Activated T-cell treated with anti-CD3 and anti-CD28 coated beads, Interleukin-2, amount 50 U/mL, for 72 hours (primary cell): ENCODE data around the gene DQX1. TPM values are rescaled to one million over a fixed set of nuclear protein-coding genes. Genes with fewer than 3 reads are reported as not detected.

Experiments used
- ATAC-seq, 2 donors: fragments of 150-1000 bp; cut with Tn5 transposase; replicated peaks in 1 of 2; 2 replicates each; pipeline ENCODE4 v1.10.0; 2021; ENCODE audit warnings: moderate library complexity in 2 of 2, mild to moderate bottlenecking in 1 of 2
- DNase-seq, 2 donors: peaks; one replicate each; pipeline ENCODE4 v3.0.0; 2021 to 2022; ENCODE audit warnings: mixed read lengths in 1 of 2
- H3K27ac Mint-ChIP-seq: one replicate; pipeline ENCODE4 v1.8.0; 2022; ENCODE audit warnings: mild to moderate bottlenecking, moderate library complexity, mixed read lengths
- H3K27me3 Mint-ChIP-seq: one replicate; pipeline ENCODE4 v1.8.0; 2022; ENCODE audit warnings: low read depth, mixed read lengths
- H3K36me3 Mint-ChIP-seq, 2 donors: one replicate each; pipeline ENCODE4 v1.8.0; 2022; ENCODE audit warnings: mixed read lengths in 2 of 2, mild to moderate bottlenecking in 1 of 2; ENCODE audit not compliant: insufficient read depth in 2 of 2
- H3K4me1 Mint-ChIP-seq: one replicate; pipeline ENCODE4 v1.8.0; 2022; ENCODE audit warnings: low read depth, mixed read lengths
- H3K4me3 Mint-ChIP-seq, 2 donors: one replicate each; pipeline ENCODE4 v1.8.0; 2022; ENCODE audit warnings: mild to moderate bottlenecking in 2 of 2, mixed read lengths in 2 of 2, moderate library complexity in 2 of 2
- H3K9me3 Mint-ChIP-seq, 2 donors: one replicate each; pipeline ENCODE4 v1.8.0; 2022; ENCODE audit warnings: mixed read lengths in 2 of 2
- total RNA-seq, 2 donors: library from RNA; stranded (reverse); gene quantifications; one replicate each; pipeline ENCODE4 v1.2.3, GENCODE V29; 2022

Gene DQX1, protein sequence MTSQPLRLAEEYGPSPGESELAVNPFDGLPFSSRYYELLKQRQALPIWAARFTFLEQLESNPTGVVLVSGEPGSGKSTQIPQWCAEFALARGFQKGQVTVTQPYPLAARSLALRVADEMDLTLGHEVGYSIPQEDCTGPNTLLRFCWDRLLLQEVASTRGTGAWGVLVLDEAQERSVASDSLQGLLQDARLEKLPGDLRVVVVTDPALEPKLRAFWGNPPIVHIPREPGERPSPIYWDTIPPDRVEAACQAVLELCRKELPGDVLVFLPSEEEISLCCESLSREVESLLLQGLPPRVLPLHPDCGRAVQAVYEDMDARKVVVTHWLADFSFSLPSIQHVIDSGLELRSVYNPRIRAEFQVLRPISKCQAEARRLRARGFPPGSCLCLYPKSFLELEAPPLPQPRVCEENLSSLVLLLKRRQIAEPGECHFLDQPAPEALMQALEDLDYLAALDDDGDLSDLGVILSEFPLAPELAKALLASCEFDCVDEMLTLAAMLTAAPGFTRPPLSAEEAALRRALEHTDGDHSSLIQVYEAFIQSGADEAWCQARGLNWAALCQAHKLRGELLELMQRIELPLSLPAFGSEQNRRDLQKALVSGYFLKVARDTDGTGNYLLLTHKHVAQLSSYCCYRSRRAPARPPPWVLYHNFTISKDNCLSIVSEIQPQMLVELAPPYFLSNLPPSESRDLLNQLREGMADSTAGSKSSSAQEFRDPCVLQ
- total RNA-seq = 1 to 10 TPM; 1.5 to 1.9 TPM

DNA sequence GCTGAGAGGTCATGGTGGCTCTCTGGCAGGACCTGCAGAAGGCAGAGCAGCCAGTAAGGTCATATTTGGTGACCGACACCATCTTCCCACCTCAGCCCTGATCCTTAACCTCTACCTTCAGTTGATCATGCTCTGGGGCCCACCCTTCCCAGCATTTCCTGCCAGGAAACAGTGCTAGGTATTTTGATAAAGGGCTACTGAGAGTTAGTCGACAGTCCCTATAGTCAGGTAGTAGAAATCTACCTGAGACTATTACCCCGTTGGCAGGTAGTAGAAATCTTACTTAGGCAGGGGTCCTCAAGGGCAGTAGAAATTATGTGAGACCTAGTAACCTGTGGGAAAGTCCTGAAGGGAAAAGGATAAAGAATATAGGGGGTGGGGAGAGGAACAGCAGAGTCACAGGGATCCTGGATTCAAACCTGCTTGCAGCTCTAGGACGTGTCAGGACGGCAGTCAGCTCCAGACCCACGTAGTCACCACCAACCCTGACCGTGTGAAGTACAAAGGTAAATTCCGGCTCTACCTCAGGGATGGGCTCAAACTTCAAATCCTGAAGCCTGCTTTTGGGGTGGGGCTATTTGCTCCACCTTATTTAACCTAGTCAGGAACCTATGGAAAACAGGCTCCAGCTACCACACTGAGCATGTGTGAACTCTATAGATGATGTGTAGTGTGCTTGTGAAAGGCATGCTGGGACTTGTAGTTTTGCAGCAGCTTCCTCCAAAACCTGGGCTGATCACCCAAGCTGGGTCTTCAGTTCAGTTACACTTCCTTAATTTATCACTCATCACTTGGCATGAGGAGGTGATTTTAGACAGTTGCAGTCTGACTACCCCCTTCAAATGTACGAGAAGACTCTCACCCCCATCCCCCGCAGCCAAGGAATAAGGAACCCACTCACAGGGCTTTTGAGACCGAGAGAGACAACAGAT, at the start of gene DQX1:
Gene DQX1, minus strand, starts transcription at position 515 of the 932 bp plus-strand sequence. Its CDS starts 502 bp downstream, at position 13.
- DNase-seq (no peak), ATAC-seq (no peak)
- Mint-ChIP-seq H3K9me3 (peaks cover 0 to 3% of the 10 kb centered on the region in 2 donors), H3K27ac (no peak within 1 kb of the TSS), H3K36me3 (peaks cover 17 to 19% of the 10 kb centered on the region in 2 donors), H3K4me1 (peaks cover 23% of the 10 kb centered on the region), H3K27me3 (no peaks in the 10 kb centered on the region), H3K4me3 (peak within 1 kb of the TSS; percentile 36 to 53)

DNA sequence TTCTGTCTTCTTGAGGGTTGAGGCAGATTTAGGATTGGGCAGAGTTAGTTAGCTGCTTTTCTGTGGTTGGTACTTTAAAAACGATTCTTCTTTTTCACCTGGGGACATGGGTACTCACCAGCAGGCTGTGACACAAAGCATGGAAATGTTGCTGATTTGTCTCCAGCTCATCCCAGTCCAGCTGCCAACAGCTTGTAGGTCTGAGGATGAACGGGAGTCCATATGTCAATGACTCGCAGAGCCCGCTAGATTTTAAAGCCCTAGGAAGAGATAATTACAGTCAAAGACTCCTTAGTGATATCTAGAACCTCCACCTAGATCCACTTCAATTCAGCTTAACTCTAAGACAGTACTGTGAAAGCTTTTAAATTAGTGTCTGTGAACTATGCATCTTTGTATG, 49.3 kb upstream of the DQX1 start:
- peaks cover 0 to 2% of the 10 kb centered on the region in 2 donors for H3K9me3 Mint-ChIP-seq
- H3K4me1 Mint-ChIP-seq = peaks cover 37% of the 10 kb centered on the region
- no peaks in the 10 kb centered on the region for H3K36me3 Mint-ChIP-seq
- no peak overlapping the region for H3K27ac Mint-ChIP-seq
- ATAC-seq = no peak
- no peak overlapping the region for H3K4me3 Mint-ChIP-seq
- no peak for DNase-seq
- H3K27me3 Mint-ChIP-seq = no peaks in the 10 kb centered on the region

DNA sequence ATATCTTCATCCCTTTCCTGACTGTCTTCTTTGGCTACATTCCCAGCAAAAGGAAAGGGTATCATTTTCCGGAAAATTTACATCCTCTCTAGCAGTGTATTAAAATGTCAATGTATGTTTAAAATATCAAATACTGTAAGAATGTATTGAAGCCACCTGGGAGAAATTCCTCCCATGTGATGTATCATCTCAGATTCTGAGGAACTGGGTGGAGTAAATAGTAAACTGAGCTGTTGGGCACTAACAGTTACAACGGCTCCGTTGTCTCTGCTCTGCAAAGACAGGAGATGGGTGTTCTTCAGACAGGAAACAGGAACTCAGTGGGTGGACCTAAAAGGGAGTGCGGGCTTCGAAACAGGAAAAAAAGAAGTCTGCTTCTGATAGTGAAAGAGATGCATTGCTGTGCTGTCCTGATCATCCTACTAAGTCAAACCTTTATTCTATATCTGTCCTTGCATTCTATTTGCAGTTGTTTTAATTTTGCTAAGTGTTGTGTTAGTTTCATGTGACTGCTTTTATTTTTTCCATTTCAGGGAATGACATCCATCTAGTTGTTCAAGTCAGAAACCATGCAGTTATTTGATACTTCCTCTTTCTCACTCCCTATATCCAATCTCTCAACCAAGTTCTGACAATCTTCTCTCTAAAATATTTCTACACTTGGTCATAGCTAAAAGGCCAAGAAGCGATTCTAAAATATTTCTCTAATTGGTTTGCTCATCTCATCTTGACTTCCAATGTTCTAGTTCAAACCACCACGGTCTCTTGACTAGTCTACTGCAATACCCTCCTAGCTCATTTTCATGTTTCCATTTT, 47.9 kb upstream of the DQX1 start:
- peak overlapping the region; percentile 58 to 64 for H3K4me3 Mint-ChIP-seq
- H3K4me1 Mint-ChIP-seq = peaks cover 45% of the 10 kb centered on the region
- no peaks in the 10 kb centered on the region for H3K27me3 Mint-ChIP-seq
- no peaks in the 10 kb centered on the region for H3K36me3 Mint-ChIP-seq
- DNase-seq (peak; percentile 13 to 22), ATAC-seq (peak; percentile 20 to 39)
- peaks cover 0 to 2% of the 10 kb centered on the region in 2 donors for H3K9me3 Mint-ChIP-seq
- H3K27ac Mint-ChIP-seq = peak overlapping the region; percentile 43

DNA sequence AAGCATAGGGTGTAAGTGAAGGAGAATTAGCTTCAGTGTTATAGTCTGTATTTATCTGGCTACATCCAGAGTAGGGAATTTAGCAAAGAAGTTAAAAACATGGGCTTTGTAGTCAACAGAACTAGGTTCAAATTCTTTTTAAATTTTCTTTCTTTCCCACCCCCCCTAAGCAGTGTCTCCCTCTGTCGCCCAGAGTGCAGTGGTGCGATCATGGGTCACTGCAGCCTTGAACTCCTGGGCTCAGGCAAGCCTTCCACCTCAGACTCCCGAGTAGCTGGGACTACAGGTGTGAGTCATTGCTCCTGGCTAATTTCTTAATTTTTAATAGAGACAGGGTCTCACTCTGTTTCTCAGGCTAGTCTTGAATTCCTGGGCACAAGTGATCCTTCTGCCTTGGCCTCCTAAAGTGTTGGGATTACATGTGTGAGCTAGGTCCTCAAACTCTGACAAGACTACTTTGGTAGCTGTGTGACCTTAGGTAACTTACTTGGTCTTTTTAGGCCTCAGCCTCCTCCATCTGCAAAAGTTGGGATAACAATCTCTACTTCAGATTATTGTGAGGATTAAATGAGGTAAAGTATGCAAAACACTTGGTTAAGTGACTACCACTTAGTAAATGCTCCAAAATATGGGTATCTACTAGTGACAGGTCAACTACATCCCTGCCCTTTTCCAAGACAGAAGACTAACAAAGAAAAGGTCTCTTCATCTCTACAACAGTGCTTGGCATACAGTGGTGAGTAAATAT, 46.3 kb upstream of the DQX1 start:
- H3K27ac Mint-ChIP-seq = no peak overlapping the region
- no peak overlapping the region for H3K4me3 Mint-ChIP-seq

DNA sequence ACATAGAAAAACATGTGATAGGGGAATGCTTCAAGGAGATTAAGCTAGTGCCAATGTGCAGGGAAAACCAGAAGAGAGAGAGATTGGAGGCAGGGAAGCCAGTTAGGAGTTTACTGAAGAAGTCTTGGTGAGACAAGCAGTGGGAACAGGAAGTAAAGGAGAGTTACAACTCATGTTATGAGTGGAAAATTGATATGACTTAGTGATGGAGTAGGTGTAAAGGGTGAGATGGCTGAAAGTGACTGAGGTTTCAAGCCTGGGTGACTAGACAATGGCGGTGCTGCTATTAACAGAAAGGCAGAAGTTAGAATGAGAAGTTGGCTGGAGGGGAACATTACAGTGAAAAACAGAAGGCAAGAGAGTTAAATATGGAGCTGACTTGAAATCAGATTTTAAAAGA, 45.0 kb upstream of the DQX1 start:
- Mint-ChIP-seq H3K9me3 (peaks cover 0 to 2% of the 10 kb centered on the region in 2 donors), H3K27me3 (no peaks in the 10 kb centered on the region), H3K36me3 (no peaks in the 10 kb centered on the region), H3K4me3 (no peak overlapping the region), H3K27ac (no peak overlapping the region), H3K4me1 (peaks cover 50% of the 10 kb centered on the region)
- ATAC-seq (peak; percentile 86 to 90), DNase-seq (peak; percentile 34 to 37)

More for the DNA sequence above, 46.3 kb upstream of the DQX1 start:
- H3K9me3 Mint-ChIP-seq = peaks cover 0 to 2% of the 10 kb centered on the region in 2 donors
- no peak for DNase-seq
- H3K27me3 Mint-ChIP-seq = no peaks in the 10 kb centered on the region
- H3K4me1 Mint-ChIP-seq = peaks cover 49% of the 10 kb centered on the region
- no peaks in the 10 kb centered on the region for H3K36me3 Mint-ChIP-seq
- no peak for ATAC-seq

DNA sequence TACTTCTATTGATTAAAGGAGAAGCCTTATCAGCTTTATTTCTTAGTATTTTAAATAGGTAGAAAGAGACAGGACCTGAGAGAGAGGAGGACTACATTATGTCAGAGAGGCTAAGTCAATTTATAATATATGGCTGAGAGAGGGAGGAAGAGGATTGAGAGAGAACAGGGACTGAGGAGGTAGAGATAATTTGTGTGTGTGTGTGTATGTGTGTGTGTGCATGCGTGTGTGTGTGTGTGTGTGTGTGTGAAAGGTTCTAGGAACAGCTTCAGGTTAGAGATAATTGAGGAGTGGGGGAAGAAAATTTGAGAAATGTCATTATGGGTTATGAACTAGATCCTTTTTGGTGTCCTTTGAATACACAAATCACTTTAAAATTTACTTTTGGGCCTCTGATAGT, 43.7 kb upstream of the DQX1 start:
- no peak for DNase-seq
- no peaks in the 10 kb centered on the region for H3K36me3 Mint-ChIP-seq
- no peaks in the 10 kb centered on the region for H3K27me3 Mint-ChIP-seq
- no peak for ATAC-seq
- H3K4me1 Mint-ChIP-seq = peaks cover 53% of the 10 kb centered on the region
- H3K27ac Mint-ChIP-seq = no peak overlapping the region
- H3K9me3 Mint-ChIP-seq = peaks cover 0 to 1% of the 10 kb centered on the region in 2 donors
- H3K4me3 Mint-ChIP-seq = no peak overlapping the region

DNA sequence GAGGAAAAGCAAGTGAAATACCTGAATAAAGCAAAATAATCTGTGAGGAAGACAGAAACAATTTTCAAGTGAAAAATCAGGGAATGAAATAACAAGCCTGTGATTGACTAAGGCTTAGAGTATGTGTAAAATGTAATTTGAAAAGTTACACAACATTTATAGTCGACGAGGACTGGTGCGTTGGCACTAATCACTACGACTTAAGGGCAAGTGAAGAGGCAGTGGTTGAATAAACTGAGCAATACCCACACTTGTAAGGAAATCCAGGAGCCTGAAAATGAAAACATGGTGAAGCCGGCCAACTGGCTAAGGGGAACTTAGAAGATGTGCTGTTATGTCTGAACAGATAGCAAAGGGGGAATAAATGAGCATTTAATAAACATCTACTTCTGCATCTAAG, 41.9 kb upstream of the DQX1 start:
- DNase-seq = no peak
- H3K4me1 Mint-ChIP-seq = peaks cover 41% of the 10 kb centered on the region
- no peaks in the 10 kb centered on the region for H3K9me3 Mint-ChIP-seq
- H3K36me3 Mint-ChIP-seq = no peaks in the 10 kb centered on the region
- no peak overlapping the region for H3K27ac Mint-ChIP-seq
- peaks cover 11% of the 10 kb centered on the region for H3K27me3 Mint-ChIP-seq
- no peak overlapping the region for H3K4me3 Mint-ChIP-seq
- no peak for ATAC-seq

DNA sequence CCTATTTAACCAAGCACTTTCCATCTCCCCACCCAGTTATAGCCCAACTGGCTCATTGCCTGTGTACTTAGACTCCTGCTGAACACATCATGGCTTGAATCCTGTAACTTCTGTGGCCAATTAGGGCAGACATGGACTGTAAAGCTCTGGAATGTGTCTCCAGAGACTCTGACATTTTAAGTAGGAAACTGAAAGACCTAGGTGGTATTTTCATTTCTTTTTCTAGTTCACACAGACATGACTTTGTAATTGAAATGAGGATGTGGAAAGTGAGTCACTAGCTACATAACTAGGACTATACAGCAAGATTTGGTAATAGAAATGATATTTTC, 40.7 kb upstream of the DQX1 start:
- Mint-ChIP-seq H3K36me3 (no peaks in the 10 kb centered on the region), H3K4me1 (peaks cover 51% of the 10 kb centered on the region), H3K27ac (peak overlapping the region; percentile 16), H3K4me3 (peak overlapping the region; percentile 48 to 69), H3K27me3 (peaks cover 22% of the 10 kb centered on the region), H3K9me3 (no peaks in the 10 kb centered on the region)
- DNase-seq (no peak), ATAC-seq (peak; percentile 51 to 59)

DNA sequence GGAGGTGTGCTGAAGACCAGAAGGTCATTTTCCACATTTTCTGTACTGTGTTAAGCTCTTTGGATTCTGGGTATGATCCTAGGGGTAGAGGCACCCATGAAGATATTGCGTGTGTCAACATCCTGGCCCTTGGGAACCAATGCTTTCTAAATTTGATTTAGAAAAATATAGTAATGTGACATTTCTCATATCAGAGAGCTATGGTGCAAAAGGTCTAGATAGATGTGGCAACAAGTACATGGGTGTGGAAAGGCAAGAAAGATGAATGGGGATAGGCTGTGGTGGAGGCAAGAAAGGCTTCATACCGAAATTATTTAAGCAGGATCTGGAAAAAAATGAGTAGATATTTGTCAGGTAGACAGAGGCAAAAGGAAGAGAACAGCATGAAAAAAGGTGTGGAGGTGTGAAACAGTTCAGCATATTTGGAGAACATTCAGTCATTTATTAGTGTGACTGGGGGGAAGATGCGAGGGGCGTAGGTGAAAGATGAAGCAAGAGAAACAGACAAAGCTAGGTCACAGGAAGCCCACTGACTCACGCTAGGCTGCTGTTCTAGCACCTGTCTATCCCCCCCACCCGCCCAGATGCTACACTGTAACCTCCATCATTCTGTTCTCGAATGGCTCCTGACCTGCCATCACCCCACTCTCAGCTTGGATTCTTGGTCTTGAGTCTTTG, 40.2 kb upstream of the DQX1 start:
- H3K27ac Mint-ChIP-seq = peak overlapping the region; percentile 16
- peak in 1 of 2 donors; percentile 16 for DNase-seq
- peaks cover 52% of the 10 kb centered on the region for H3K4me1 Mint-ChIP-seq
- ATAC-seq = peak; percentile 23 to 28
- H3K4me3 Mint-ChIP-seq = peak overlapping the region; percentile 48 to 69
- H3K9me3 Mint-ChIP-seq = no peaks in the 10 kb centered on the region
- H3K27me3 Mint-ChIP-seq = peaks cover 27% of the 10 kb centered on the region
- H3K36me3 Mint-ChIP-seq = no peaks in the 10 kb centered on the region

DNA sequence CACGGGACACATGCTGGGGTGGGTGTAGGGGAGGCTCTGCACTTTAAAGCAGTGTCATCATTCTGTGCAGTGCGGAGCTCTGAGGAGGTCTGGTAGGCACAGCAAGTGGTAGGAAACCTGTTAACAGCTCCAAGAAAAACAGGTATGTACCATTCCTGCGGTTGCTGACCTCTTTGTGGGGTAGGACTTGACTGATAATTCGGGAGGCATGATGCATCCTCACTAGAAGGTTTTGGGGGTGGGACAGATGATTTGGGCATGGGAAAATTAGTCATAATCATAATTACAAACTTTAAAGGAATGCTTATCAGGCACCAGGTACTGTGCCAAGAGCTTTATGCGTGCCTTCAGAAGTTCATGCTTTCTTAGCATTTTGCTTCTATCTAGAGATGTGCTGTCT, 38.2 kb upstream of the DQX1 start:
- Mint-ChIP-seq H3K4me3 (no peak overlapping the region), H3K36me3 (no peaks in the 10 kb centered on the region), H3K27me3 (peaks cover 38% of the 10 kb centered on the region), H3K27ac (no peak overlapping the region), H3K9me3 (no peaks in the 10 kb centered on the region), H3K4me1 (peaks cover 52% of the 10 kb centered on the region)
- no peak for ATAC-seq
- no peak for DNase-seq

DNA sequence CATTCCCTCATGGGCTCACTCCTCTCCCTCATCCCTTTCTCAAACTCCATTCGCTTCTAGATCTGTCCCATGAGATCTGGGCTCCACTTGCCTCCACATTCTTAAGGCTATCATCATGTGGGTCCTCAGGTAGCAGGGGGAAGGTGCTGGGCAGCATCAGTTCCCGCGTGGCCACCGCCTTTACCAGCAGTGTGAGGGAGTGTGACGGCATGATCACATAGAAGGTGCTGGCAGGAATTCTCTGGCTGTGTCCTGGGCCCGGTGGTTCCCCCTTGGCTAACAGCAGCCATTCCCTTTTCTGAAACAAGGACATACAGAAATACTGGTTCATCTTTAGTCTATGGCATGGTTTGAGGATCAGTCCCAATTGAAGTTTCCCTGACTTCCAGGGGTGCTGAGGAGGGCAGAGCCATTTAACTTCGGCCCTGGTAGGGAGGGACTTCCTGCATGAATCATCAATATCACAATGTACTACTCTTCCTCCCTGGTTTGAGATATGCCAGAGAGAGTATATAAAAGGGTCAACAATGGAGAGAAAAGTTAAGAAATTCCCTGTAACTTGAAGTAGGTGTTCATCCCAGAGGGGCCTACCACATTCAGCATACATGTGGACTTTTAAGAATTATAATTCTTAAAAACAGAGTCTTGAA, 36.2 kb upstream of the DQX1 start:
- ATAC-seq (no peak), DNase-seq (no peak)
- H3K4me1 Mint-ChIP-seq = peaks cover 35% of the 10 kb centered on the region
- no peaks in the 10 kb centered on the region for H3K9me3 Mint-ChIP-seq
- H3K27me3 Mint-ChIP-seq = peaks cover 38% of the 10 kb centered on the region
- peaks cover 0 to 1% of the 10 kb centered on the region in 2 donors for H3K36me3 Mint-ChIP-seq
- H3K4me3 Mint-ChIP-seq = no peak overlapping the region
- peak overlapping the region; percentile 1 for H3K27ac Mint-ChIP-seq
